ENCODE measurements around the gene C1QTNF1.

C1QTNF1 gene

DNA sequence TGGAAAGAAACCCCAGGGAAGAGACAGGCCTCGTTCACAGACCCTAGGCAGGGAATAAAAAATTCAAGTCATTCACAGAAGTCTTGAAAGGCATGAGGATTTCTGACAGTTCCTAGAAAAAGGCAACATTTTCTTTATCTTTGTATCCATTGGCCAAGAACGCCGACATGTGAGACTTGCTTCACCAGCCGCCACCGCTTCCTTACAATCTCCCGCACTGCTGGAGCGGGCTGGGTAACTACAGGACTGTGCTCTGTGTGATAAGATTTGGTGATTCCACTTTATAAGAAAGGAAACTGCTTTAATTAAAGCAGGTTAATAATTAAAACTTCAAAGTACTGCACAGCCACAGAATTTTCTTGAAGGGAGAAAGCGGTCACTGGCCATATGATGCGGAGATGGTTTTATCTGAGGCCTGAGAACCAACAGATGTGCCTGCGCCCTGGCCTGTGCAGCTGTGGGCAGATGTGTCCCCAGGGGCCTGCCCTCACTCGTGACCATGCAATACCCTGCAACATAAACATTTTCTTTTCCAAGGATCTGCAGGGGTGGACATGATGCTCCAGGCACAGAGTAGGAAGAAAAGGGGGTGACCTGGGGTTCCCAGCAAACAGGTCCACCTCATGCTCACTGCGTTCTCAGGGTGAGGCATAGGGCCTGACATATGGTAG is 31.3 kb upstream of the C1QTNF1 start:
- DNase-seq (ENCODE audit: low spot score): no peak

DNA sequence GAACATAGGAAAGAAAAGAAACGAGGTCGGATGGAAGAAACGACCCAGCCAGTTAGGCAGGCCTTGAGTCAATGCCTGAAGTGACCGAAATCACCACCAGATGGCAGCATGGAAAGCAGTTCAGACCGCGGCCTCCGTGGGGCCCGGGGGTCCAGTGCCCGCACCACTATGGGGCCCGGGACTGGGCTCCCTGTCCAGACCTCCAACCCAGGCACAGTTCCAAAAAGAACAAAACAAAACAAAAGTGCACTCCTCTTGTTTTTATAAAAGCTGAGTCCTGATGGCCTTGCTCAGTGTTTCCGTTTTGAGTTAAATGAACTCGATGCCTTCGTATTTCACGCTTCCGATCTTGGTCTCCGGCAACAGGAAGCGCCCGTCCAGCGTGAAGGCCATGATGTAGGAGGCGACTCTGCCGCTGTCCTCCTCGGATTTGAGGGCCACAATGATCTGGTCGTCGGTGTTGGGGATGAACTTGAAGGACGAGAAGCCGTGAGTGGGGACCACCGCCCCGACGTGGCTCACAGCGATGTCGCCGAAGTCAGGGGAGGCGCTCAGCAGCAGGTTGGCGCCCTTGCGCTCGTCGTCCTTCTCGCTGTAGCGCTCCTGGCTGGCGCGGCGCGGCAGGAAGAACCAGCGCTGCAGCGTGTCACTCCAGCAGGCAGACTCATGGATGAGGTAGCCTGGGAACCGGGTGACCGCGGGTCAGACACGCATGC is 30.6 kb upstream of the C1QTNF1 start:
- DNase-seq (ENCODE audit: low spot score): no peak

- no peak for DNase-seq (ENCODE audit: low spot score)
These were observed 29.8 kb upstream of the C1QTNF1 start for GRCh38 chr17:78993981-78994671.

DNA sequence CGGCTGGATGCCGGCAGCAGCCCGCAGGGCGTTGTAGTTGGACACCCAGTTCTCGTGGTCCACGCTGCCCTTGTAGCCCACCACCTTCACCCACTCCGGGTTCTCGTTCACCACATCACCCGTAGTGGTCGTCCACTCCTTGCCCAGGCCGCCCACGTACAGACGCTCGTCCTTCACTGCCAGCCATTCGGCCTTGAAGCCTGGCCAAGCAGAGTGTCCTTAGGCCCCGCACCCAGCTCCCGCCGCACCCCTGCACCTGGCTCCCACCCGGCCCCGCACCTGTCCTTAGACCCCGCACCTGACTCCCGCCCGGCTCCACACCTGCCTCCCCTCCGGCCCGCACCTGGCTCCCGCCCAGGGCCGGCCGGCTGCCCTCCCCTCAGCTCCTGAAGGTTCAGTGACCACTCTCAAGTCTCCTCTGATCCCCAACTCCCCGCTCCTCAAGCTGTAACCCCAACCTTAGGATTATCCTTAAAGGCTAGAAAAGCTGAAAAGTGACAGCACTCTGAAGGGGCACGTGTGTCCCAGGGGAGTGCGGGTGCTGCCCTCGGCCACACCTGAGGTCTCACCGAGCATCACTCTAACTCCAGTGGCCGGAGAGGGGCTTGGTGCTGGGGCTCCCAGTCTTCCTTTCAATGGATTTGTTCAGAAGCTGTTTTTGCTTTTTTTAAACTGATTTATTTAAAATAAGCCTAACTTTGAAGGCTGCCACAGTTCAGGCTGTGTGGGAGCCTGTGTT is 28.8 kb upstream of the C1QTNF1 start:
- no peak for DNase-seq (ENCODE audit: low spot score)

GRCh38 chr17:78995761-78996451 is 28.1 kb upstream of the C1QTNF1 start:
- DNase-seq (ENCODE audit: low spot score): no peak

DNA sequence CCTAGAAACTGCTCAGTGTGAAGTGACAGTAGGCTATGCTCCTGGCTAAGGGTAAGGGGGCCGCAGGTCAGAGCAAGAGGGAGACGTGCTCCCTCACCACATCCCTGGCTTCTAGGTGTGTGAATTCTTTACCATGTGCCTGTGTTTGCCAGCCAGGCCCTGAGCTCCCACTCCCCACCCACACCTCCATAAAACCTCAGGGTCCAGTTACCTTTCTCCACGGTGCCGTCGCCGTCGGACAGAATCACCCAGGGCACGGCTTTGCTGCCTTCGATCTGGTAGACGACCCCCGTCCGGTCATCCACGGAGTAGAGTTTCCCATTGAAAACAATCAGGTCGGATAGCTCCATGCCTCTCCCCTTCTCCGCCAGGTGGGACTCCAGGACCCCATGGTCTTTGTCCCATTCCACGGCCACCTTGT is 27.2 kb upstream of the C1QTNF1 start:
- DNase-seq (ENCODE audit: low spot score): no peak

- no peak for DNase-seq (ENCODE audit: low spot score)
These were observed 26.7 kb upstream of the C1QTNF1 start for GRCh38 chr17:78997231-78997741.

DNA sequence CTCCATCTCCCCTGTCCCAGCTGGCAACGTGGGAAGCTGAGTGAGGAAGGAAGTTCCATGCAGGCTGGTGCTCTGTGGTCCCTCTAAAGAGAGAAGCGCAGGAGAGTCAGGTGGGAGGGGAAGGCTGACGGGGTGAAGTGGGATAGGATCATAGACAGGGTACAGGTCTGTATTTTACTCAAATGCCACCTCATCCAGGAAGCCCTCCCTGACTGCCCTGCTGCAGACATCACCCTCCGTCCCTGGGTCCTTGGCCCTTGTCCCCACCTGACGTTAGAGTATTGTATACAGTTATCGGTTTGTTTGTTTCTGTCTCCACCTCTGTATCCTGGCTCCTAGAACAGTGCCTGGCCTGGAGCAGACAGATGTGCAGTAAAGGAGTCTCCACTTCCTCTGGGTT is 26.1 kb upstream of the C1QTNF1 start:
- no peak for DNase-seq (ENCODE audit: low spot score)

GRCh38 chr17:78998311-78999055 is 25.5 kb upstream of the C1QTNF1 start:
- DNase-seq (ENCODE audit: low spot score): no peak

- no peak for DNase-seq (ENCODE audit: low spot score)
These were observed 24.8 kb upstream of the C1QTNF1 start for GRCh38 chr17:78999056-78999768.

- no peak for DNase-seq (ENCODE audit: low spot score)
These were observed 24.0 kb upstream of the C1QTNF1 start for GRCh38 chr17:78999947-79000395.

GRCh38 chr17:79000396-79001189 is 23.4 kb upstream of the C1QTNF1 start:
- DNase-seq (ENCODE audit: low spot score): no peak

GRCh38 chr17:79001190-79002020 is 22.6 kb upstream of the C1QTNF1 start:
- no peak for DNase-seq (ENCODE audit: low spot score)

DNA sequence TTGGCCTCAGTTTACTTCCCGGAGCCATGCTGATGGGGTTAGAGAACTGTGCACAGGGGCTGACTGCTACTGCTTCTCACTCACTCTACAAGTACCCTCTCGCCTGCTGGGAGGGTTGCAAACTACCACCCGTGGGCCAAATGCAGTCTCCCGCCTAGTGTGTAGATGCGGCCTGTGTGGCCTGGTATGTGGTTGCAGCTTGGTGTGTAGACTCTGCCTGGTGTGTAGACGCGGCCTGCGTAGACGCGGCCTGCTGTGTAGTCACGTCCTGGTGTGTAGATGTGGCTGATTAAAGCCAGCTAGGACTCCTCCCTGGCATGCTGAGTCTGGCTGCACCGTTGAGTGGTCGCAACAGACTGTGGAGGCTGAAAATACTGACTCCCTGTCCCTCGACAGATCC is 21.7 kb upstream of the C1QTNF1 start:
- no peak for DNase-seq (ENCODE audit: low spot score)

DNA sequence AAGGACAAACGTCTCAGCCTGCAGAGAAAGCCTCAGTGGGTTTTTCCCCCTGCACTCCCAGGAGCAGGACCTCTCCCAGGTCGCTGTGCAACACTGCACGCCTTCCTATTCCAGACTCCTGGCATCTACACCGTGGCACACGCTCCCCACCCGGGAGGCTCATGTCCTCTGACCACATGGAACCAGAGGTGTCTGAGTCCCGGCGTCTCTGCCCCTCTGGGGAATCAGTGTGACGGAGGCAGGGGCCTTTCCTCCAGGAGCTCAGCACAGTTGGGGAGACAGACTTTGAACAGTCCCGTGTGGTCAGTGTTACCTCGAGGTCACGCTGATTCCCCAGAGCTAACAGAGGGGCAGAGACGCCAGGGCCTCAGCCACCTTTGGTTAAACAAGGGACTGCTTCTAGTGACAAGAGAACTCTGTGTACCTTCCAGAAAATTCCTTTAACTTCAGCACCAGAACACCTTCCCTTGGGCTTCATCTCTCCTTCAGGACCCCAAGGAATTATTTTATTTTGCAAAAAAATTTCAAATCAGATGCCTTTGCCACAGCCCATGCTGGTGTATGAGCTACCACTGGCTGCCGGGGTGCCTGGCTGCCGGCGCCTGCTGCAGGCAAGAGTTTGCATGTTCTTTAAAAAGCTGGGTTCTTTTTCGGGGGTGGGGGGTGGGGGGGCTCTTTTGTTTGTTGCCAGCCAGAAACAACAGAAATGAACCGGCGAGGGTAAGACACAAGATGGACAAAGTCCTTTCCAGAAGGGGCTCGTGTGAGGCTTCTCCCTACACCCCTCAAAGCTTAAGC is 21.0 kb upstream of the C1QTNF1 start:
- no peak for DNase-seq (ENCODE audit: low spot score)

DNA sequence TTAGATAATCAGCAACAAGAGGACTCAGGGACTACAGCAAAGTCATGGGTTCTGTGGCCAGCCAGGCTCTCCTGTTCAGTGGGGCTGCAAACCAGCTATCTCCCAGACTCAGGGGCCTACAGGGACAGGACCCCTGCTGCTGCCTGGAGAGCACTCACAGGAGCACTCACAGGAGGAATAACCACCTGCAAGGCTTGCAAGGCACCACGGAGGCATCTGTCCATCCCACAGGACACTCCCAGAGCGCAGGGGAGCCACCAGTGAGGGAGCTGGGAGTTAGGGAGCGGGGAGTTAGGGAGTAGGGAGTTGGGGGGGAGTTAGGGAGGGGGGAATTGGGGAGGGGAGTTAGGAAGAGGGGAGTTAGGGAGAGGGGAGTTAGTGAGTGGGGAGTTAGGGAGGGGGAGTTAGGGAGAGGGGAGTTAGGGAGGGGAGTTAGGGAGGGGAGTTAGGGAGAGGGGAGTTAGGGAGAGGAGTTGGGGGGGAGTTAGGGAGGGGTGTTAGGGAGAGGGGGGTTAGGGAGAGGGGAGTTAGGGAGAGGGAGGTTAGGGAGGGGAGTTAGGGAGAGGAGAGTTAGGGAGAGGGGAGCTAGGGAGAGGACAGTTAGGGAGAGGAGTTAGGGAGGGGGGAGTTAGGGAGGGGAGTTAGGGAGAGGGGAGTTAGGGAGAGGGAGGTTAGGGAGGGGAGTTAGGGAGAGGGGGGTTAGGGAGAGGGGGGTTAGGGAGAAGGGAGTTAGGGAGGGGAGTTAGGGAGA is 20.1 kb upstream of the C1QTNF1 start:
- DNase-seq (ENCODE audit: low spot score): no peak

Measured in SK-N-DZ (cell line).